GM19455 (cell line): ENCODE results near the gene VIPR1.
"Not testable (repeated sequence)": the region's sequence is repeated elsewhere in the genome, so short reads cannot be mapped to it uniquely, and the experiment has no call there.

ENCODE experiments used
- ATAC-seq: cut with Tn5 transposase; IDR thresholded peaks from one replicate; pipeline ENCODE4 v1.9.1; 2021; ENCODE audit not compliant: unreplicated experiment

VIPR1 gene

GRCh38 chr3:42569593-42570142 is 67.2 kb downstream of the VIPR1 start:
- no peak for ATAC-seq

DNA sequence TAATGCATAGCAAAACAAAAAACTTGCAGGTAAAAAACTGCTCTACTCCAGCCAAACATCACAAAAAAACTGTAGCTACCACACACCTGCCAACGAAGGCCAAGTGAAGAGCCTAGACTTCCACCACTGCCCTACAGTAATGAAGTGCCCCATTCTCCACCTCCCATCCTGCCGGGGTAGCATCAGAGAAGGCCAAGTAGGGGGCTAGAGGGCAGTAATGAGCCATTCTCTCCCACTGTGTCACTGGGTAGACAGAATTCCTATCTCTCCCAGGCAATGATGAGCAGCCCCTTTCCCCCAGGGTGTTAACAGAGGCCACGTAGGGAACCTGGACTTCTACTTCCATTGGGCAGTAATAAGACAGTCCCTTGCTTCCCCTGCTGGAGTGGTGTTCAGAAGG is 69.8 kb downstream of the VIPR1 start:
- no peak for ATAC-seq

GRCh38 chr3:42575137-42575741 is 72.8 kb downstream of the VIPR1 start:
- no peak for ATAC-seq

DNA sequence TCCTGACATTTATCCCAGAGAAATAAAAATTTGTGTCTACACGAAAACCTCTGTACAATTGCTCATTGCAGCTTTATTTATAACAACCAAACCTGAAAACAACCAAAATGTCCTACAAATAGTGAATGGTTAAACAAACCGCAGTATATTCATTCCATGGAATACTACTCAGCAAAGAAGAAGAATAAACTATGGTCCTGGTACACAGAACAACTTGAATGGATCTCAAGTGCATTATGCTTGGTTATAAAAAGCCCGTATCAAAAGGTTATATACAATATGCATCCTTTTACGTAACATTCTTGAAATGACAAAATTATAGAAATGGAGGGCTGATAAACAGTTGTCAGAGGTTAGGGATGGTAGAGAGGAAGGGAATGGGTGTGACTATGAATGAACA is 75.6 kb downstream of the VIPR1 start:
- ATAC-seq = no peak

- ATAC-seq = not testable (repeated sequence)
These were observed 76.9 kb downstream of the VIPR1 start for GRCh38 chr3:42579346-42579745.

GRCh38 chr3:42581400-42581708 is 78.9 kb downstream of the VIPR1 start:
- ATAC-seq = no peak

DNA sequence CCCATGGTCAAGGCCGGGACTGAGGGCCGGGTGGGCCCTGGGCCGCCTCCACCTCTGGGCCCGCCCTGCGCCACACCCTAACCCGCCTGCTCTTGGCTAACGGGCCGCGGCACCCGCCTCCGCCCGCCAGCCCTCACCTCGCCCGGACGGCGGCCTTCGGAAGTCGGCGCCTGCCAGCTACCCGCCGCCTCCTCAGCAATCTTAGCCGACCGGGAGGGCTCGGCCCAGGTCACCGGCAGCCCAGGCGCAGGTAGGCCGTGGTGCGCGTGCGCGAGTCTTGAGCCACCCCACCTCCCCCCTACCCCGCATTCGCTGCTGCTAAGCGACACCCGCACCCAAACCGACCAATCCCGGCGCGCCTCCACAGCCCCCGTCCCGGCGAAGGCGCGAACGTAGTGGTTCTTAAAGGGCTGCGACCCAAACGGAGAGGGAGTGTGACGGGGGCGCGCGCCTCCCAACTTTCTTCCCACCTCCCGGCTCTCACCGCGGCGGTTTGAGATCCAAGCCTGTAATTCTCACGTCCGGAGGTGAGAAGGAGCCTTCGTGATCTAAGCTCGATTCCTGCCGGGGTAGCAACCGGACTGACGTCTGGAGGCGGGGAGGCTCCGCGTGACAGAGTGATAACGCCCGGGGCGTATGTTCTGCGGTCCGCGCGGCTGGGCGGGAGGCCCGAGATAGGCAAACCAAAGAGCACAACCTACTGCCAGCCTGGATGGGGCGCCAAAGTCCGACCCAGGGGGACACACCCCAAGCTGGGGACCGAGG is 79.4 kb downstream of the VIPR1 start, which contains the start of gene SEC22C:
Gene SEC22C, minus strand, starts transcription at position 259 of the 765 bp plus-strand sequence. CDS start 12,921 bp downstream, outside the sequence.
- ATAC-seq = peak; percentile 88

- ATAC-seq = no peak
These were observed 80.1 kb downstream of the VIPR1 start for GRCh38 chr3:42582474-42583070.
